Mucosa of stomach (tissue), 1 donor: ENCODE measurements around the gene PCDH1.
"Not testable (repeated sequence)": the region's sequence is repeated elsewhere in the genome, so short reads cannot be mapped to it uniquely, and the experiment has no call there.

ENCODE experiments used
- H3K27me3 ChIP-seq: one replicate; pipeline ENCODE4 v1.7.0; 2013; ENCODE audit warnings: mild to moderate bottlenecking, low read length; ENCODE audit not compliant: control insufficient read depth, insufficient read depth
- H3K36me3 ChIP-seq: one replicate; pipeline ENCODE4 v1.7.0; 2013; ENCODE audit warnings: low read length; ENCODE audit not compliant: control insufficient read depth, insufficient read depth
- H3K4me1 ChIP-seq: one replicate; pipeline ENCODE4 v1.7.0; 2013; ENCODE audit warnings: mild to moderate bottlenecking, low read length; ENCODE audit not compliant: control insufficient read depth, insufficient read depth
- H3K4me3 ChIP-seq: one replicate; pipeline ENCODE4 v1.7.0; 2013; ENCODE audit warnings: low read length
- H3K9ac ChIP-seq: one replicate; pipeline ENCODE4 v1.7.0; 2013; ENCODE audit warnings: mild to moderate bottlenecking, low read length, moderate library complexity
- H3K9me3 ChIP-seq: one replicate; pipeline ENCODE4 v1.7.0; 2013; ENCODE audit warnings: mild to moderate bottlenecking, low read length, moderate library complexity; ENCODE audit not compliant: control insufficient read depth
- donor health status: Pancreatic carcinoma.

Gene PCDH1

DNA sequence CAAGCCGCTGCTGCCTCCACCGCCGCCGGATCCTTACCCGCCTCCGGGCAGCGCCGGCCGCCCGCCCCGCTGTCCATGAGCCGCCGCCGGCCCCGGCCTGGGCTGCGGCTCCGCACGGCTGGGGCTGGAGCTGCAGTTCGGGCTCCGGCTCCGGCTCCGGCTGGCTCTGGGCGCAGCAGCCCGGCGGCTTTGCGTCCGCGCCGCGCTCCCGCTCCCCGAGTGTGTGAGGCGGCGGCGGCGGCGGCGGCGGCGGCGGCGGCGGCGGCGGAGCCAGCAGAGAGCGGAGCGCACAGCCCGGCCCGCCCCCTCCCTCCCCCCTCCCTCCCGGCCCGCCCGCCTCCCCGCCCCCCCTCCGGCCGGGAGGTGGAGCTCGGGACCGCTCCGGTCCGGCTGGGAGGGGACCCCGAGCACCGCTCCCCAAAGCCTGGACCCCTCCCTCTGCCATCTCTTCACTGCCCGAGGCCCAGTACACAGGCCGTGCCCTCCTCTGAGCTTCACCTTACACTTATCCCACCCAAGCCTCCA is at the start of gene PCDH1:
PCDH1 (minus strand) TSS at position 225 of the 525 bp plus-strand sequence; CDS start at position 77, 148 bp downstream.
- H3K4me1 ChIP-seq, result peaks cover 63% of the 10 kb centered on the region
- H3K4me3 ChIP-seq, result peak within 1 kb of the TSS; percentile 81
- no peaks in the 10 kb centered on the region for H3K36me3 ChIP-seq
- H3K27me3 ChIP-seq, result peaks cover 30% of the 10 kb centered on the region
- no peaks in the 10 kb centered on the region for H3K9me3 ChIP-seq
- peak within 1 kb of the TSS; percentile 98 for H3K9ac ChIP-seq

DNA sequence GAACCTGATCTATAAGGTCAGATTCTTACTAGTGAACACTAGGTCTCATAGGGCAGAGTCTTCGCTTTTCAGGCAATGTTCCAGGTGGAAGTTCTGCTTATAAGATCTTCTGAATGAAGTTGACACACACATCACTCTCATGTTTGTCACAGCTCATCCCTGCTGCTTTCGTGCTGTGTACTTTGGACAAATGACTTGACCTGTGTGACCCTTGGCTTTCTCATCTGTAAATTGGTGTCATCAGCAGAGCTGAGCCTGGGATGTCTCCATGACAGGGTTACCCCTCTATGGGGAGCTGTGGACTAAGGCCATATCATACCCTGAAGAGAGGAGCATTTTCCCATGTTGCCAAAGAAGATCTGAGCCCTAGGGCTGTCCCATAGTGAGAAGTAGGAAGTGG is 48.2 kb upstream of the PCDH1 start:
- Histone ChIP-seq H3K27me3 (no peaks in the 10 kb centered on the region), H3K36me3 (peaks cover 26% of the 10 kb centered on the region), H3K9ac (no peak overlapping the region), H3K4me1 (no peaks in the 10 kb centered on the region), H3K4me3 (no peak overlapping the region), H3K9me3 (no peaks in the 10 kb centered on the region)

DNA sequence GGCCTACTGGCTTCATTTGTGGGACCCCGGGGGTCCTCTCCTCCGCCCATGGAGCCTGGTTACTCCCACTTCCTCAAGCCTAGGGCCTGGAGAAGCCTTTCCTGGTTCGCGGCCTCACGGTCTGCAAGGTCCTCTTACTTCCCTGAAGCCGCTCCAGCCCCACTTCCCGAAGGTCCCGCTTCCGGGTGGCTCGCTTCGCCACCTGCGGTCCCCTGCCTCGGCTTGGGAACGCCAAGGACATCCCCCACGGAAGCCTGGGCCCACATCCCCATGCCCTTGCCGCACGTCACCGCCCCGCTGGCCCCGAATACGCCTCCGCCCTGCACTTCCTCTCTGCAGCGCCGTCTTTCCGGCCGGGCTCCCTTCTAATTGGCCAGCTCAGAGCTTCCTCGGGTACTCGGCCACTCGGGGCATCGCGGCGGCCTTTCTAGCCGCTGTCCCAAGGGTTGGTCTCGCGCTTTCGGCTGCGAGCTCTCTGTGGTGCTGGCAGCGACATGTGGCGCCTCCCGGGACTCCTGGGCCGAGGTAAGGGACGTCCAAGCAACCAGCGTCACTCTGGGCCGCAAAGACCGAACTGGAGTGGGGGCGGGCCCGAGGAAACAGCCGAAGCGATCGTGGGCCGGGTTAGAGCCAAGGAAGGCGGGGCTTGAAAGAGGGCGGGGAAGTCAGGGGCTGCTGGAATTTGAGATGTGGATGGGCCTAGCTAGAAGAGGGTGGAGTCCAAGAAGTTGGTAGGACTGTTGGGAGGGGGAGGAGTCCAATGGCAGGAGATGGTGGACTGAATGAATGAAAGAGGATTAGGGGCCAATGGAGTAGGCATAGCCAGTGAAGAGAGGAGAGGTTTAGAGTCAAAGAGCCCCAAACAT is 45.5 kb upstream of the PCDH1 start, which contains the start of gene DELE1:
DELE1 (plus strand) TSS at position 424 of the 866 bp plus-strand sequence; CDS start at position 495, 71 bp downstream.
- Histone ChIP-seq H3K9me3 (no peaks in the 10 kb centered on the region), H3K27me3 (no peaks in the 10 kb centered on the region), H3K4me1 (no peaks in the 10 kb centered on the region), H3K4me3 (peak within 1 kb of the TSS; percentile 91), H3K36me3 (peaks cover 10% of the 10 kb centered on the region), H3K9ac (peak within 1 kb of the TSS; percentile 82)

DNA sequence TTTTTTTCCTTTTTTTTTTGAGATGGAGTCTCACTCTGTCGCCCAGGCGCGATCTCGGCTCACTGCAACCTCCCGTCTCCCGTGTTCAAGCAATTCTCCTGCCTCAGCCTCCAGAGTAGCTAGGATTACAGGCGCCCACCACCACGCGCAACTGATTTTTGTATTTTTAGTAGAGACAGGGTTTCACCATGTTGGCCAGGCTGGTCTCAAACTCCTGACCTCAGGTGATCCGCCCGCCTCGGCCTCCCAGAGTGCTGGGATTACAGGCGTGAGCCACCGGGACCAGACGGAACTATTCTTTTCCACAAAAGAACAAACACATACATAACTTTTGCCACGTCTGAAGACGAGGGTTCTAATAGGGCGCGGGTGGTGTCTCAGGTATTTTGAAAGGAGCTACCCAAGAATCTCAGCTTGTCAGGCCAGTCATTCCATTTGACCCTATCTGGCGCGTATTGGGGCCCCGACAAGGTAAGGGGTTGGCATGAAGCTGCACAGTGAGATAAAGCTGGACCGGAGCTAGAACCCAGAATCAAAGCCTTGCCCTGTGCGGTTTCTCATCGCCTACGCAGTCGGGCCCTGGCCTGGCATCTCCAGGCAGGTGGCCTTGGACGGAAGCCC is 44.7 kb upstream of the PCDH1 start:
- H3K4me1 ChIP-seq, H3K27me3 ChIP-seq, H3K9me3 ChIP-seq: not testable (repeated sequence)
- Histone ChIP-seq H3K9ac (peak overlapping the region; percentile 82), H3K36me3 (peaks cover 10% of the 10 kb centered on the region), H3K4me3 (peak overlapping the region; percentile 91)

DNA sequence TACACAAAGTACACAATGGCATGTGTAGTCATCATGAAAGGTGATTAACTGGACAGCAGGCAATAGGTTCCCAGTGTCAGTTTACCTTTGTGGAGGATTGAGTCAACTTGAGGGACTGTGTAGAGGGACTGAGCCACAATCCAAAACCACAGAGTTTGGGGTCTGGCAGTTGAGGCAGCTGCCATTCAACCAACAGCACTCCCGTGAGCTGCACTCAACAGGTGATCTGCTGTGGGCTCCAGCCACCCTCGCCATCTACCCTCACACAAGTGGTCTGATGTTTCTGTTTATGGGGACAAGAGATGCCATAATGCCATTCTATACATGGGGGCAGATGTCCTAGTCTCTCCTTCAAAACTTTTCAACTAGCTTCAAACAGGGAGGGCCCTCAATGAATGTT is 42.6 kb upstream of the PCDH1 start:
- Histone ChIP-seq H3K4me1 (no peaks in the 10 kb centered on the region), H3K4me3 (no peak overlapping the region), H3K9me3 (no peaks in the 10 kb centered on the region), H3K27me3 (no peaks in the 10 kb centered on the region), H3K9ac (no peak overlapping the region), H3K36me3 (no peaks in the 10 kb centered on the region)

DNA sequence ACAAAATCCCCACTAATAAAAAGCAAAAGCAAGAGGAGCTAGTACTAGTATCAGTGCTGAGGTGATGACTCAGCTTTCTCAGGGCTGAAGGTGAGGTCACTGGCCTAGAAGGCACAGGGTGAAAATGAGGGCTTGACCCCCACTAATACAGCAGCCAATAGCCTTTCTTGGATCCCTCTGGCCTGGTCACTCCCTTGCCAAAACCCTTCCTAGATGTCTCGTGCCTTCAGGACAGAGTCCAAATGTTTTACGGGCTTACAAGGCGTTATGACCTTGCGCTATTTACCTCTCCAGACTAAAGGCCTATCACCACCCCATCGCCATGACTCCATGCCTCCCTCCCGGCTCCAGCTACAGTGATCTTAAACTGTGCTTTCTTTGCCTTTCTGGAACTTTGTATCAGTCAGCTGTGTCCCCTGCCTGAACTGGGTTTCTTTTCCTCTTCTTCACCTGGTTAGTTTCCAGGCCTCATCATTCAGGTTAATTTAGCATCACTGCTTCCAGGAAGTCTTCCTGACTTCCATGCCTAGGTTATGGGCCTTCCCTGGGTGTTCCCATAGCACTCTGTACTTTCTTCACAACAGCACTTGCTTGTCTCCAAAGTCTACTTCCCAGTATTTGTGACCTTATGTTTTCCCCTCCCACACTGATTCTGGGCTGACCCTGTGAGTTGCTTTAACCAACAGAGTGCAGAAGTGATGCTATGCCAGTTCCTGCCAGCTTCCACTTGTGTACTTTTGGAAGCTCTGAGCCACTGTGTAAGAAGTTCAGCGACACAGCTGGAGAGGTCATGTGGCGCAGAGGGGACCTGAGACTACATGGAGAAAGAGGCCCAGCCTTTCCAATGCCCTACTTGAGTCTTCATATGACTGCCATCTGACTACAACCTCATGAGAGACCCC is 41.3 kb upstream of the PCDH1 start:
- Histone ChIP-seq H3K4me3 (no peak overlapping the region), H3K9ac (no peak overlapping the region), H3K9me3 (no peaks in the 10 kb centered on the region), H3K27me3 (peaks cover 2% of the 10 kb centered on the region), H3K4me1 (peaks cover under 1% of the 10 kb centered on the region), H3K36me3 (no peaks in the 10 kb centered on the region)

DNA sequence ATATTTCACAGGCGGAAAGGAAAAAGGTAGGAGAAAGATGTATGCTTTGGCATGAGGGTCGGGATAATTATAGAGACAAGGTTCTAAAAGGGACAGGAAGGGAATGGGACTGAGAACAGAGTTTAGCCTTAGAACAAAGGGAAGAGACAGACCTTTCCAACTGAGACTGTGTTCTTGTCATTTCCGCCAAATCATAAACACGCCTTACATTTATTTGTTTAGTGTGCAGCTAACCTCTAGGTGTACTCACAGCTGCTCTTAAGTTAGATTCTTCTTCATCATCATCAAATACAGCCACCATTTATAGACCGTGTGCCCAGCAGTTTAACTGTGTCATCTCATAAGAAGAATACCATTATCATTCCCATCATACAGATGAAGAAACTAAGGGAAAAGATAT is 39.5 kb upstream of the PCDH1 start:
- Histone ChIP-seq H3K27me3 (peaks cover 17% of the 10 kb centered on the region), H3K9me3 (no peaks in the 10 kb centered on the region), H3K9ac (no peak overlapping the region), H3K36me3 (no peaks in the 10 kb centered on the region), H3K4me1 (peaks cover 7% of the 10 kb centered on the region), H3K4me3 (no peak overlapping the region)

DNA sequence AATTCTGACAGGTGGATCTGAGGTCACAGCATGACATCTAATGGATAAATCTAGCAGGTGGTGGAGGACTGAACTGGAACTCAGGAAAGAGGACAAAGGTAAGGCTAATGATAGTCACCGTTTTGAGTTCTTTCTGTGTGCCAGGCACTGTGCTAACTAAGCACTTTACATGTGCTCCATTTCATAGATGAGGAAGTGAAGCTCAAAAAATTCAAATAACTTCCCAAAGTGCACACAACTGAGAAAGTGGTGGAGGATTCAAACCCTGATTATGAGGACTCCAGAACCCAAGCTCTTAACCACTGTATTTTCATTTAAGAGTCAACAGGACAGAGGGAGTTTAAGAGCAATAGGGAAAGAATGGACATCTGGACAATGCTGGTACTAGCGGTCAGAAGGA is 38.3 kb upstream of the PCDH1 start:
- H3K27me3 ChIP-seq, result peaks cover 17% of the 10 kb centered on the region
- peaks cover 7% of the 10 kb centered on the region for H3K4me1 ChIP-seq
- H3K9me3 ChIP-seq, result no peaks in the 10 kb centered on the region
- H3K36me3 ChIP-seq, result no peaks in the 10 kb centered on the region
- no peak overlapping the region for H3K4me3 ChIP-seq
- H3K9ac ChIP-seq, result no peak overlapping the region

DNA sequence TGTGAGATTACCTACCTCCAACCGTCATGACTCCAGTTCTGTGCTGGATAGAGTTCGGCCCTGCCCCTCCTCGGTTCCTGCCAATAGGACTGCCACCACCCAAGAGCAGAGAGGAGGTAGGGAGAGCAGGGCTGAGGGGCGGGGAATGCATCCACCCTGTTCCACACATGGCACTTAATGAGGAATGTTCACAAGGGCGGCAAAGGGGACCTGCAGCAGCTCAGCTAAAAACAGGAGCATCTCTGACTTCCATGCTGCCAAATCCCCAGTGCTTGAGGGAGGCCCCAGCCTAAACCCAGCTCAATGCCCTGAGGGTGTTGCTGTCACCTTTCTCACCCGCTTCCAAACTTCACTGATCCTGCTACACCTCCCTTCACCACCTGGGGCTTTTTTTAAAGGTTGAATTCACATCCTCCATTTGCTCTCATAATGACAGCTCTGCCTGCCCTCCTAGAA is 37.7 kb upstream of the PCDH1 start:
- Histone ChIP-seq H3K4me1 (peaks cover 7% of the 10 kb centered on the region), H3K4me3 (no peak overlapping the region), H3K9me3 (no peaks in the 10 kb centered on the region), H3K9ac (no peak overlapping the region), H3K36me3 (no peaks in the 10 kb centered on the region), H3K27me3 (peaks cover 17% of the 10 kb centered on the region)

DNA sequence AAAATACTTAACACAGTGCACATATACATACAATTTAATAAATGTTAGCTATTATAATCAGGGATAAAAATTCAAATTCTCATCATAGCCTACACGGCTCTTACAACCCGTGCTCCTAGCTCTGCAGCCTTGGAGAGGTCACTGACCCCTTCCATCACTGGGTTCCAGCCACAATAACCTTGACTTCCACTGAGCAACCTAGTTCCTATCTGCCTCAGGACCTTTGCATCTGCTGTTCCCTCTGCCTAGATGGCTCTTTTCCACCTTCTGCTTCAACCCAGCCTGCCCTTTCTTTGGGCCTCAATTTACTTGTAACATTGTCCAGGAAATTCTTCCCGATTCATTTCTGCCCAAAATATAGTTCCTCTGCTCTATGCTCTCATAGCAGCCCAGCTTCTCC is 36.6 kb upstream of the PCDH1 start:
- Histone ChIP-seq H3K4me1 (peaks cover 7% of the 10 kb centered on the region), H3K9me3 (no peaks in the 10 kb centered on the region), H3K36me3 (no peaks in the 10 kb centered on the region), H3K27me3 (peaks cover 17% of the 10 kb centered on the region), H3K4me3 (no peak overlapping the region), H3K9ac (no peak overlapping the region)

DNA sequence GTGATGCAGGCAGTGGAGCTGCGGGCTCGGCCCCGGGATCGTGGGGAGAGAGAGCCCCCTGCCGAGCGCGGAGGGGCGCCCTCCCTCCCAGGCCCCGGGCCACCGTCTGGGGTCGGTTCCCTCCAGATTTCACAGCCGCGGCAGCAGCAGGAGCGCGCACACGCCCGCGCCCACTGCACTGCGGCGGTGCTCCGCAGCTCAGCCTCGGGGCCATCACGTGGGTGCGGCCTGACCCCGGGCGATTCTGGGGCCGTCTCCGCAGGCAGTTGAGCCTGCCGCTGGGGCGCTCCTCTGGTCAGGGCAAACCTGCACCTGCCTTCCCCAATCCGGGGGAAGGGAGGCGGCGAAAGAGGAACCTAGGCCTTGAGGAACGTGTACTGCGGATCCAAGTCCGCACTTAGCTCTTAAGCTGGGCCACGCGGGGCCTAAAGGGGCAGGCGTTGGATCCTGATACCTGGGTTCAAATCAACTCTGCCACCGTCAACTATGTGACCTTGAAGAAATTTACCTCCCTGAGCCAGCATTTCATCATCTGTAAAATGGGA is 36.1 kb upstream of the PCDH1 start:
- Histone ChIP-seq H3K4me1 (peaks cover 7% of the 10 kb centered on the region), H3K27me3 (peaks cover 17% of the 10 kb centered on the region), H3K36me3 (no peaks in the 10 kb centered on the region), H3K4me3 (no peak overlapping the region), H3K9ac (peak overlapping the region; percentile 43), H3K9me3 (no peaks in the 10 kb centered on the region)
